ENCODE results near the gene CXCL6.

Gene CXCL6

GRCh38 chr4:73869130-73870055 is 32.9 kb downstream of the CXCL6 start, which contains the start of gene CXCL1:
Gene CXCL1 (plus strand): TSS chr4:73869393. CDS start chr4:73869471, 78 bp downstream.
- no peak for DNase-seq

GRCh38 chr4:73870260-73870659 is 33.8 kb downstream of the CXCL6 start:
- DNase-seq: no peak

DNA sequence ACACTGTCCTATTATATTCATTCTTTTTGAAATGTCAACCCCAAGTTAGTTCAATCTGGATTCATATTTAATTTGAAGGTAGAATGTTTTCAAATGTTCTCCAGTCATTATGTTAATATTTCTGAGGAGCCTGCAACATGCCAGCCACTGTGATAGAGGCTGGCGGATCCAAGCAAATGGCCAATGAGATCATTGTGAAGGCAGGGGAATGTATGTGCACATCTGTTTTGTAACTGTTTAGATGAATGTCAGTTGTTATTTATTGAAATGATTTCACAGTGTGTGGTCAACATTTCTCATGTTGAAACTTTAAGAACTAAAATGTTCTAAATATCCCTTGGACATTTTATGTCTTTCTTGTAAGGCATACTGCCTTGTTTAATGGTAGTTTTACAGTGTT is 34.3 kb downstream of the CXCL6 start:
- DNase-seq: no peak

DNA sequence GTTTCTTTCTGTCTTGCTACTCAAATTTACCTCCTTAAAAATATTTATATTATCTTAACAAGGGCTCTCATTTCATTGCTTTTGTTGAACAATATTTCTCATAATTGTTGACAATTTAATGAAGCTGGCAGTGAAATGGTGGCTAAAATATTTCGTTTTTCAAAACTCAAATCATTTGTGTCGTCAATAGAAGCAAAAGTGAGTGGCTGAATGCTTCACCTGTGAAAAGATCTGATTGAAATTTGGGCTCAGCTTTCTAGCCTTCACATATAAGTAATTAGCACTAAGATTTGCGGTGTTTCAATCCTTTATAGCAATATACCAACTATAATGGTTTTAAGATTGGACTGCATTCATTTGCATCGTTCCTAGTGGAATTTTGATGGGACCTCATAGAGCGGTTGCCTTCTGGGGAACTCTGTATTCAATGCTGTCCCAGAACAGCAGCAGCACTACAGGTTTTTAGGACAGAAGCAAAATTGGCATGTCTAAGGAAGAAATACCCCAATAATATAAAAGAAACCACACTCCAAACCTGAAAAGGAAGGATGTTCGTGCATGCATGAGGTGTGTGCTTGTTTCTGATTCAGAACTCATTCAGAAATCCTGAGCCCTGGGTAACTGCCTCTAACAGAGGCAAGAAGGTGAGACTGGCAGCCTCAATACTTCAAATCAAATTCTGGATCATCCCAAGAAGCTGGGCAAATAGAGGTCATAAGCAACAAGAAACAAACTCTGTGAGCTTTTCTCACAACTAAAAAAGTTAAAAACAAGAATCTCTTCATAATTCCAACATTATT is 35.2 kb downstream of the CXCL6 start:
- DNase-seq: no peak

- DNase-seq: no peak
These were observed 36.0 kb downstream of the CXCL6 start for GRCh38 chr4:73872316-73873108.

GRCh38 chr4:73874386-73874785 is 37.9 kb downstream of the CXCL6 start:
- no peak for DNase-seq

GRCh38 chr4:73875401-73875800 is 38.9 kb downstream of the CXCL6 start:
- DNase-seq: no peak

DNA sequence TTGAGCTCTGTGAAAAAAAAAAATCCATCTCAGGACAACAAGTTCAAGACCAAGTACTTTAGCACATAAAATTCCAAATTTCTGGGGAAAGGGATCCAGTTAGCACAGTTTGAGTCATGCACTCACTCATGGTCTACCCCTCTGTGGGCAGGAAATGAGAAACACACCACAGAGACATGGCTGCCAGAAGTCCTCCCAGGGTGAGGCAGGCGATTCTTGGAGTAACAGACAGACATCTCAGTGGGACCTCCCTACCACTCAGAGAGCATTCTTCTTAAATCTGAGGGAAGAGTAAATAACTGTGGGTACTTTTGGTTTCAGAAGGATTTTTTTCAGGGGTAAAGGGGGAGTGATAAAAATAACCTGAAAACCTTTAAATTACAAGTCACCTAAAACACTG is 46.8 kb downstream of the CXCL6 start:
- no peak for DNase-seq

GRCh38 chr4:73885574-73886267 is 49.2 kb downstream of the CXCL6 start:
- DNase-seq: no peak

Measured in stimulated activated CD4-positive, alpha-beta T cell treated with anti-CD3 and anti-CD28 coated beads, Interleukin-2, amount 100 ng/mL, for 24 hours (primary cell).